Vagina (tissue), 2 donors: Measurements from ENCODE around the gene PLEKHH1. TPM values are rescaled to one million over a fixed set of nuclear protein-coding genes. Genes with fewer than 3 reads are reported as not detected.

Experiments used
- DNase-seq, 2 donors: peaks; one replicate each; pipeline ENCODE4 v3.0.0-alpha.2; 2017; ENCODE audit errors: extremely low spot score in 2 of 2
- H3K27ac ChIP-seq: fragments of 200-600 bp; sonication (generic); one replicate; pipeline ENCODE4 v1.5.1; 2019
- H3K27me3 ChIP-seq: fragments of 200-600 bp; sonication (generic); one replicate; pipeline ENCODE4 v1.5.1; 2019
- H3K36me3 ChIP-seq, 2 donors: fragments of 200-600 bp; sonication (generic); one replicate each; pipeline ENCODE4 v1.5.1; 2017 to 2019
- H3K4me1 ChIP-seq: fragments of 200-600 bp; sonication (generic); one replicate; pipeline ENCODE4 v1.5.1; 2019
- H3K4me3 ChIP-seq, 2 donors: fragments of 200-600 bp; sonication (generic); 1 replicate in 1 of 2; 2 replicates in 1 of 2; pipeline ENCODE4 v1.5.1; 2016 to 2019
- H3K9me3 ChIP-seq: fragments of 200-600 bp; sonication (generic); one replicate; pipeline ENCODE4 v1.5.1; 2019
- POLR2A ChIP-seq, 2 donors: fragments of 450-650 bp; IDR thresholded peaks; one replicate each; pipeline ENCODE4 v1.6.1; 2017; ENCODE audit warnings: antibody characterized with exemption in 2 of 2, mild to moderate bottlenecking in 2 of 2, moderate library complexity in 2 of 2
- POLR2AphosphoS5 ChIP-seq, 2 donors: sonication (generic); formaldehyde crosslinking; IDR thresholded peaks; one replicate each; pipeline ENCODE4 v1.9.0; 2017; ENCODE audit warnings: antibody characterized with exemption in 2 of 2, mild to moderate bottlenecking in 2 of 2, low read depth in 1 of 2; ENCODE audit not compliant: insufficient read depth in 1 of 2
- intact Hi-C: fragments of 100-400 bp; cut with DNase I; formaldehyde crosslinking; loops from one replicate; pipeline ENCODE4 v1.15.1; 2023
- total RNA-seq: library from RNA; depleted of rRNA; stranded (reverse); fragments of >200 nt; gene quantifications from one replicate; pipeline ENCODE4 v1.2.3, GENCODE V29; 2016
- TF ChIP-seq, protein P1 (sequence below), 3 experiments: fragments of 450-650 bp in 2 of 3; fragments of 200-600 bp in 1 of 3; sonication (generic) in 1 of 3; IDR thresholded peaks; one replicate each; pipeline ENCODE4 v1.5.1; 2017 to 2019; ENCODE audit warnings: antibody characterized with exemption in 3 of 3, mild to moderate bottlenecking in 2 of 3, moderate library complexity in 2 of 3

The PLEKHH1 gene
- total RNA-seq, 1 donor from 2014 or later = 2.5 TPM

DNA sequence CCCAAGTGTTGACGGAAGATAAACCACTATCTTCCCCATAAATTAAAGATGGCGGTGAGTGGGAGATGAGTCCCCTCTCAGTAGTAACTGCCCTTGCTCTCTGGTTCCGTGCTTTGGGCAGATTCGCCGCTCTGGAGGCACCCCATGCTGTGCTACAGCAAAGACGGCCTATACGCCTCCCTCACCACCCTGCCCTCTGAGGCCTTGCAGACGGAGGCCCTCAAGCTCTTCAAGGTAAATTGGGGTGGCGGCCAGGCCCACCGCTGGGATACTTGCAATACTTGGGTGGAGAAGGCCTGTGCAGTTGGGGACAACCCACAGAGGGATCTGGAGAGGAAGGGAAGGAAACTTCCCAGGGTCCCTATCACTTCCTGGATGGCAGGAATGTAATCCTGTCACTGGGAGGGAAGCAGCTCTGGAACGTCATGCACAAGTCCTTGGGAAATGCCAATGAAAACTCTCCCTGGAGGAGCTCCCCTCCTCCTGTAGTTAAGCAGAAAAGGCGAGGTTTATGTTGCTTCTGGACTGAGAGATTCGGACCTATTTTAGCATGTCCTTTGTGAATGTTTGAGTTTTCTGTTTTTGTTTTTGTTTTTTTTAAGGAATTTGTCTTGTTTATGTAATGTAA lies 44.2 kb downstream of the PLEKHH1 start:
- H3K27me3 ChIP-seq = no peaks in the 10 kb centered on the region
- DNase-seq = no peak
- no peak overlapping the region for H3K4me3 ChIP-seq
- H3K27ac ChIP-seq = no peak overlapping the region
- H3K36me3 ChIP-seq = no peaks in the 10 kb centered on the region
- TF ChIP-seq POLR2AphosphoS5 (IDR thresholded peaks at IDR 0.05; ENCODE audit: insufficient read depth in 1 of 2, low read depth in 1 of 2) = no peak
- TF ChIP-seq, protein P1, sequence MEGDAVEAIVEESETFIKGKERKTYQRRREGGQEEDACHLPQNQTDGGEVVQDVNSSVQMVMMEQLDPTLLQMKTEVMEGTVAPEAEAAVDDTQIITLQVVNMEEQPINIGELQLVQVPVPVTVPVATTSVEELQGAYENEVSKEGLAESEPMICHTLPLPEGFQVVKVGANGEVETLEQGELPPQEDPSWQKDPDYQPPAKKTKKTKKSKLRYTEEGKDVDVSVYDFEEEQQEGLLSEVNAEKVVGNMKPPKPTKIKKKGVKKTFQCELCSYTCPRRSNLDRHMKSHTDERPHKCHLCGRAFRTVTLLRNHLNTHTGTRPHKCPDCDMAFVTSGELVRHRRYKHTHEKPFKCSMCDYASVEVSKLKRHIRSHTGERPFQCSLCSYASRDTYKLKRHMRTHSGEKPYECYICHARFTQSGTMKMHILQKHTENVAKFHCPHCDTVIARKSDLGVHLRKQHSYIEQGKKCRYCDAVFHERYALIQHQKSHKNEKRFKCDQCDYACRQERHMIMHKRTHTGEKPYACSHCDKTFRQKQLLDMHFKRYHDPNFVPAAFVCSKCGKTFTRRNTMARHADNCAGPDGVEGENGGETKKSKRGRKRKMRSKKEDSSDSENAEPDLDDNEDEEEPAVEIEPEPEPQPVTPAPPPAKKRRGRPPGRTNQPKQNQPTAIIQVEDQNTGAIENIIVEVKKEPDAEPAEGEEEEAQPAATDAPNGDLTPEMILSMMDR (IDR thresholded peaks at IDR 0.05) = no peak
- H3K4me1 ChIP-seq = no peaks in the 10 kb centered on the region
- intact Hi-C loops = loop anchor here (10.0 kb wide), 1 partner anchor 152 kb away; no protein-coding TSS in a partner anchor
- H3K9me3 ChIP-seq = no peaks in the 10 kb centered on the region

DNA sequence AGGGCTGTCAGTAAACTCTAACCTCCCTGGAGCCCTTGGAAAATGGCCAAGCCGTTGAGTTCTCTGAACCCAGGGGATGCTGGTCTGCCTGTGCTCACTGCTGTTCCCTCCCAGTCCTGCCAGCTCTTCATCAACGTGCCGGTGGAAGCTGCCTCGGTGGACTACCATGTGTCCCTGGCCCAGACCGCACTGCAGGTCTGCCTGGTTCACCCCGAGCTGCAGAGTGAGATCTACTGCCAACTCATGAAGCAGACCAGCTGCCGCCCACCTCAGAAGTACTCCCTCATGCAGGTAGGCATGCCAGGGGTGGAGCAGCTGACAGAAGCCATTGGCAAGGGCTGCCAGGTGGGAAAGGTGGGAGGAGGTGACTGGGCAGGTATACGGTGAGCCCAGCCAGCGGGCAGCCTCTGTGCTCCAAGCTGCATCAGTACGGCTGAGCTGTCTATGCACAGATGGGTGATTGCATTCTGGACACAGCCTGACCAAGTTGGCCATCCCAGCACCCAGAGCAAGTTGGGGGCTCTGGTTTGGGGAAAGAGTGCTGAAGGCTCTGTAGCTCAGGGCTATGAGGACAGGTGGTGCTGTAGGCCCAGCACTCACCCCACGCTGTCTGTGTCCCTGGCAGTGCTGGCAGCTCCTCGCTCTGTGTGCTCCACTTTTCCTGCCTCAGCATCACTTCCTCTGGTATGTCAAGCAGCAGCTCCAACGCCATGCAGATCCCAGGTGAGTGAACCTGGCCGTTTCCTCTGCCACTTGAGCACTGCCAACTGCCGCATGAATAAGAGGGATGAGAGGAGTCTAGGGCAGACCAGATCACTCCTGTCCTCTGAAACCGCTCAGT lies 45.0 kb downstream of the PLEKHH1 start:
- TF ChIP-seq, protein P1 (IDR thresholded peaks at IDR 0.05) = no peak
- TF ChIP-seq POLR2AphosphoS5 (IDR thresholded peaks at IDR 0.05; ENCODE audit: insufficient read depth in 1 of 2, low read depth in 1 of 2) = no peak
- DNase-seq = no peak
- Histone ChIP-seq H3K4me1 (no peaks in the 10 kb centered on the region), H3K4me3 (no peak overlapping the region), H3K36me3 (no peaks in the 10 kb centered on the region), H3K9me3 (no peaks in the 10 kb centered on the region), H3K27ac (no peak overlapping the region), H3K27me3 (no peaks in the 10 kb centered on the region)
- intact Hi-C loops = loop anchor here (10.0 kb wide), 1 partner anchor 153 kb away; no protein-coding TSS in a partner anchor

DNA sequence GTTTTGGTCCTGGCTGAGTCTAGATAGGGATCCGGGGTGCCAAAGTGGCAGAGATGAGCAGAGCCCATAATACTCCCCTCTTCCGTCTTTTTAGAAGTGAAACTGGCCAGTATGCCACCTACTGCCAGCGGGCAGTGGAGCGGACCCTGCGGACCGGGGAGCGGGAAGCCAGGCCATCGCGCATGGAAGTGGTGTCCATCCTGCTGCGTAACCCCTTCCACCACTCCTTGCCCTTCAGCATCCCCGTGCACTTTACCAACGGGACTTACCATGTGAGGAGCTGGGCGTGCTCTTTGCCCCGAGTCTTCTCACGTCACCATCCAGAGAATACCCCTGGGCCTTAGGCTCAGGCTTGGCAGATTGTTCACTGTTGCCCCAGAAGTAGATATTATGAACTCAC lies 46.0 kb downstream of the PLEKHH1 start:
- Histone ChIP-seq H3K9me3 (no peaks in the 10 kb centered on the region), H3K4me3 (no peak overlapping the region), H3K27me3 (no peaks in the 10 kb centered on the region), H3K36me3 (no peaks in the 10 kb centered on the region), H3K27ac (no peak overlapping the region), H3K4me1 (no peaks in the 10 kb centered on the region)
- DNase-seq = no peak
- intact Hi-C loops = loop anchor here (10.0 kb wide), 1 partner anchor 154 kb away; no protein-coding TSS in a partner anchor
- TF ChIP-seq, protein P1 (IDR thresholded peaks at IDR 0.05) = no peak
- no peak for TF ChIP-seq POLR2AphosphoS5 (IDR thresholded peaks at IDR 0.05; ENCODE audit: insufficient read depth in 1 of 2, low read depth in 1 of 2)
- TF ChIP-seq POLR2A (IDR thresholded peaks at IDR 0.05) = no peak

DNA sequence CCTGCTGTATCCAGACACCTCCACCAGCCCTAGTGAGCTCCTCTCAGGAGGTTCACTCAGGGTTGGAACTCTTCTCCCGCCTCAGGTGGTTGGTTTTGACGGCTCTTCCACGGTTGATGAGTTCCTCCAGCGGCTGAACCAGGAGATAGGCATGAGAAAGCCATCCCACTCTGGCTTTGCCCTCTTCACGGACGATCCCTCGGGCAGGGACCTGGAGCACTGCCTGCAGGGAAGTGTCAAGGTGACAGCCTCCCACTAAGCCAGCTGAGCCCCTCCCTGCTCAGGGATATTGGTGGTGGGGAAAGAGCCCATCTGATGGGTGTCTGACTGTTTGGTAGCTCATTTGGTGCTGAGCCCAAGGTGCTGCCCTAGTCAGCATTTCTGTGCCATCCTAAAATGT lies 46.5 kb downstream of the PLEKHH1 start:
- H3K9me3 ChIP-seq = no peaks in the 10 kb centered on the region
- H3K4me3 ChIP-seq = no peak overlapping the region
- H3K36me3 ChIP-seq = no peaks in the 10 kb centered on the region
- intact Hi-C loops = loop anchor here (10.0 kb wide), 2 partner anchors 125 to 155 kb away; partner anchors contain the start of gene RDH12
- no peak overlapping the region for H3K27ac ChIP-seq
- DNase-seq = no peak
- TF ChIP-seq, protein P1 (IDR thresholded peaks at IDR 0.05) = no peak
- TF ChIP-seq POLR2A (IDR thresholded peaks at IDR 0.05) (no peak), POLR2AphosphoS5 (IDR thresholded peaks at IDR 0.05; ENCODE audit: insufficient read depth in 1 of 2, low read depth in 1 of 2) (no peak)
- H3K27me3 ChIP-seq = no peaks in the 10 kb centered on the region
- no peaks in the 10 kb centered on the region for H3K4me1 ChIP-seq
